CD4-positive, CD25-positive, alpha-beta regulatory T cell (primary cell): ENCODE results near the gene CHST7. TPM values are rescaled to one million over a fixed set of nuclear protein-coding genes. Genes with fewer than 3 reads are reported as not detected.

Source experiments
- ATAC-seq, 2 donors: fragments of 150-1000 bp; cut with Tn5 transposase; one replicate each; pipeline ENCODE4 v1.10.0; 2021; ENCODE audit warnings: low read depth in 2 of 2, moderate number of reproducible peaks in 2 of 2, moderate library complexity in 1 of 2
- DNase-seq, 3 donors: peaks; one replicate each; pipeline versions ENCODE4 v3.0.0 to v3.0.0-alpha.2; 2012 to 2022; ENCODE audit warnings: mixed read lengths in 1 of 3
- H3K27ac ChIP-seq: one replicate; pipeline ENCODE4 v1.7.0; 2013; ENCODE audit warnings: mild to moderate bottlenecking, low read length; ENCODE audit not compliant: insufficient read depth, poor library complexity, severe bottlenecking
- H3K27me3 ChIP-seq: one replicate; pipeline ENCODE4 v1.7.0; 2013; ENCODE audit warnings: low read length; ENCODE audit not compliant: control insufficient read depth, insufficient read depth
- H3K36me3 ChIP-seq: one replicate; pipeline ENCODE4 v1.7.0; 2013; ENCODE audit warnings: mild to moderate bottlenecking, low read length, moderate library complexity; ENCODE audit not compliant: control insufficient read depth, insufficient read depth
- H3K4me1 ChIP-seq: 2 replicates; pipeline ENCODE4 v1.7.0; 2013; ENCODE audit warnings: mild to moderate bottlenecking, low read length; ENCODE audit not compliant: insufficient read depth, control insufficient read depth, poor library complexity, severe bottlenecking
- H3K4me3 ChIP-seq: one replicate; pipeline ENCODE4 v1.7.0; 2013; ENCODE audit warnings: low read depth, mild to moderate bottlenecking, low read length, moderate library complexity
- H3K9me3 ChIP-seq, 2 experiments: 1 replicate in 1 of 2; 2 replicates in 1 of 2; pipeline ENCODE4 v1.7.0; 2013; ENCODE audit warnings: low read length in 2 of 2, mild to moderate bottlenecking in 1 of 2, moderate library complexity in 1 of 2; ENCODE audit not compliant: control insufficient read depth in 2 of 2
- H3K27ac Mint-ChIP-seq, 3 donors: one replicate each; pipeline ENCODE4 v1.8.0; 2020 to 2022; ENCODE audit warnings: mild to moderate bottlenecking in 3 of 3, mixed read lengths in 3 of 3, moderate library complexity in 2 of 3
- H3K27me3 Mint-ChIP-seq: one replicate; pipeline ENCODE4 v1.8.0; 2022; ENCODE audit warnings: mild to moderate bottlenecking, mixed read lengths
- H3K36me3 Mint-ChIP-seq: one replicate; pipeline ENCODE4 v1.8.0; 2020; ENCODE audit warnings: mixed read lengths
- H3K4me1 Mint-ChIP-seq, 4 donors: one replicate each; pipeline ENCODE4 v1.8.0; 2020 to 2022; ENCODE audit warnings: mixed read lengths in 4 of 4, mild to moderate bottlenecking in 1 of 4
- H3K4me3 Mint-ChIP-seq, 4 donors: one replicate each; pipeline ENCODE4 v1.8.0; 2020 to 2022; ENCODE audit warnings: mild to moderate bottlenecking in 4 of 4, mixed read lengths in 4 of 4, moderate library complexity in 3 of 4
- H3K9me3 Mint-ChIP-seq, 7 donors: one replicate each; pipeline ENCODE4 v1.8.0; 2020 to 2022; ENCODE audit warnings: mixed read lengths in 7 of 7, mild to moderate bottlenecking in 3 of 7, moderate library complexity in 2 of 7
- polyA plus RNA-seq, 4 donors: library from polyadenylated mRNA; unstranded; fragments of 300-500 nt; fragmentation: Illumina TruSeq; gene quantifications; one replicate each; pipeline ENCODE4 v1.2.3, GENCODE V29; 2021
- total RNA-seq: library from RNA; stranded (reverse); gene quantifications from one replicate; pipeline ENCODE4 v1.2.3, GENCODE V29; 2022

The CHST7 gene
- total and polyA plus RNA-seq, 5 donors from 2014 or later, result 19.5 to 41.0 (median 35.0) TPM

DNA sequence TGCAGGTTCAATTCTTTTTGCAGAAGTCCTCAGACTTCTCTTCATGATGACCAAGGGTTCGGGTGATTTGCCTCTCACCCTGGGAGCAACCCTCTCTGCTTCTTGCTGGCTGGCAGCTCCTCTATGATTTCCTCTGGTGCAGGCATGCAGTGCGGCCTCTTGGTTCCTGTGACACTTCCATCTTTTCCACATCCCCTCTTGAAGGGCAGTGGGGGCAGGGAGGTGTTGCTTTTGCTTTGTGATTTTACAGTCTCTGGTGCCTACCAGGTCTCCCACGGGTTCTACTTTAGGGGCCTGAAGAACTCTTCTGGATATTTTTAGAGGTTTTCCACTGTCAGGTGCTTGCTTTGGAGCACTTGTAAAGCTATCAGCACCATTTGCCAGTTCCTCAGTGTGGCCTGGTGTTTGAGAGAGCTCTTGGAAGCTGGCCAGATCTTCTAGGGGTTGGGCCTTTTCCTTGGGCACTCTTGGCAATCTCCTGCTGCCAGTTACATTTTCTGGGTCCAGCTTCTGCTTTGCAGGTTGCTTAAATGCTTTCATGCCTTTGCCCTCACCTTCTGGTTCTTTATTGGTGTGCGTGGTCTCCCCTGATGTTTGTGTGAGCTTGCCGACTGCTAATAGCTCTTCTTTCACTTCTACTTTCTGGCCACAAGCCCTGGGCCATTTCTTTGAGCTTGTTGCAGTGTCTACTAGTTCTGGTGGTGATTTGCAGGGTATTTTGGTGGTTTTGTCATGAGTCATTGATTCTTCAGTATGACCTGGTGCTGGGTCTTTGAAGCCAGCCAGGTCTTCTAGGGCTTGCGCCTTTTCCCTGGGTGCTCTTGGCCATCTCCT lies 11.5 kb upstream of the CHST7 start:
- Histone ChIP-seq H3K27ac (no peak overlapping the region), H3K9me3 (no peaks in the 10 kb centered on the region), H3K27me3 (no peaks in the 10 kb centered on the region), H3K36me3 (no peaks in the 10 kb centered on the region), H3K4me1 (no peaks in the 10 kb centered on the region), H3K4me3 (no peak overlapping the region)
- peaks cover 0 to 9% (median 5%) of the 10 kb centered on the region in 4 donors for H3K4me1 Mint-ChIP-seq
- no peak overlapping the region for H3K4me3 Mint-ChIP-seq
- H3K9me3 Mint-ChIP-seq, result no peaks in the 10 kb centered on the region
- DNase-seq, result peak in 1 of 3 donors; percentile 45
- no peaks in the 10 kb centered on the region for H3K27me3 Mint-ChIP-seq
- ATAC-seq, result peak; percentile 47 to 48
- no peaks in the 10 kb centered on the region for H3K36me3 Mint-ChIP-seq
- peak overlapping the region in 2 of 3 donors; percentile 42 to 76 for H3K27ac Mint-ChIP-seq

DNA sequence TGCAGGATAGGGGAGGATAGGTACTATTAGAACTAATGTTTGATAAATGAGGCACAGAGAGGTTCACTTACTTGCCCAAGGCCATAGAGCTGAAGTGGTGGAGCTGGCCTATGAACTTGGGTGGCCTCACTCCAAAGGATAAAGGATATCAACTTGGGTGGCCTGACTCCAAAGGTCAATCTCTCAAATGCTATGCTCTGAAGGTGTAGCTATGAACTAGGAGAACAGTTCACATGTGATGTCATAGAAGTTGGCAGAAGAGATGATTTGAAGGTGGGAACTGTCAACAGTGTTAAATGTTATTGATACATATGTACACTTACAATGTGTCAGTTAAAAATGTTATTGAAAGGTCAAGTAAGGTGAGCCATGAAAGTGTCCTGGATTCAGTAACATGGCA lies 6.2 kb upstream of the CHST7 start:
- H3K27me3 Mint-ChIP-seq, result no peaks in the 10 kb centered on the region
- Histone ChIP-seq H3K36me3 (no peaks in the 10 kb centered on the region), H3K9me3 (no peaks in the 10 kb centered on the region), H3K4me1 (peaks cover 11% of the 10 kb centered on the region), H3K27me3 (no peaks in the 10 kb centered on the region), H3K4me3 (no peak overlapping the region), H3K27ac (no peak overlapping the region)
- H3K27ac Mint-ChIP-seq, result peak overlapping the region in 1 of 3 donors; percentile 71
- H3K4me3 Mint-ChIP-seq, result no peak overlapping the region
- no peaks in the 10 kb centered on the region for H3K36me3 Mint-ChIP-seq
- DNase-seq (no peak), ATAC-seq (no peak)
- no peaks in the 10 kb centered on the region for H3K9me3 Mint-ChIP-seq
- H3K4me1 Mint-ChIP-seq, result peaks cover 4 to 11% (median 8%) of the 10 kb centered on the region in 4 donors

DNA sequence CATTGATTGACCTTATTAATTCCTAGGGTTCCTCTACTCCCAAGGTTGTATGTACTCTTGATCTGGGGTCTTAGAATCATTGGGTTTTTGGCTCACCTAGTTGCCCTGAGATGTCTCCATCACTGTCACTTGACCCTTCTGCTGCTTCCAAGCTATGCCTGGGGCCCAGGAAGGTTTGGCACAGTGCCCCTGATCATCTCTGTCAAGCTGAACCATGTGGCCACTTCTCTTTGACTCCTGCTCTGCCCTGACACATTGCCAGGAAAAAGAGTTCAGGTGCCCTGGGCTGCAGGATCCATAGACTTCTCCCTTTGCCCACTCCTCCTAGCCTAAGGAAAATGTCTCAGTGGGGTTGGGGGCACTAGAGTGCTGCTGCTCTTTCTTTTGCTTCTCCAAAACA lies 3.9 kb upstream of the CHST7 start:
- no peaks in the 10 kb centered on the region for H3K9me3 ChIP-seq
- no peaks in the 10 kb centered on the region for H3K27me3 ChIP-seq
- ATAC-seq (no peak), DNase-seq (no peak)
- H3K4me1 ChIP-seq, result peaks cover 22% of the 10 kb centered on the region
- no peak overlapping the region for H3K27ac ChIP-seq
- H3K27me3 Mint-ChIP-seq, result no peaks in the 10 kb centered on the region
- H3K4me3 ChIP-seq, result no peak overlapping the region
- no peaks in the 10 kb centered on the region for H3K9me3 Mint-ChIP-seq
- no peaks in the 10 kb centered on the region for H3K36me3 ChIP-seq
- peaks cover 0 to 16% (median 12%) of the 10 kb centered on the region in 4 donors for H3K4me1 Mint-ChIP-seq
- no peak overlapping the region for H3K4me3 Mint-ChIP-seq
- no peak overlapping the region for H3K27ac Mint-ChIP-seq
- H3K36me3 Mint-ChIP-seq, result no peaks in the 10 kb centered on the region

GRCh38 chrX:46571423-46572339 lies 1.9 kb upstream of the CHST7 start:
- Histone ChIP-seq H3K4me3 (peak overlapping the region; percentile 77), H3K27me3 (no peaks in the 10 kb centered on the region), H3K4me1 (peaks cover 28% of the 10 kb centered on the region), H3K36me3 (no peaks in the 10 kb centered on the region), H3K9me3 (no peaks in the 10 kb centered on the region), H3K27ac (peak overlapping the region; percentile 86)
- no peaks in the 10 kb centered on the region for H3K36me3 Mint-ChIP-seq
- ATAC-seq, result no peak
- peak overlapping the region; percentile 21 to 89 (median 82) for H3K4me3 Mint-ChIP-seq
- H3K27me3 Mint-ChIP-seq, result no peaks in the 10 kb centered on the region
- H3K9me3 Mint-ChIP-seq, result no peaks in the 10 kb centered on the region
- no peak for DNase-seq
- peak overlapping the region; percentile 57 to 95 (median 87) for H3K27ac Mint-ChIP-seq
- H3K4me1 Mint-ChIP-seq, result peaks cover 0 to 28% (median 14%) of the 10 kb centered on the region in 4 donors

GRCh38 chrX:46572340-46572936 lies 1.1 kb upstream of the CHST7 start:
- Mint-ChIP-seq H3K4me1 (peaks cover 4 to 34% (median 18%) of the 10 kb centered on the region in 4 donors), H3K27me3 (no peaks in the 10 kb centered on the region), H3K9me3 (no peaks in the 10 kb centered on the region), H3K27ac (peak overlapping the region; percentile 57 to 95 (median 87)), H3K36me3 (peaks cover 4% of the 10 kb centered on the region), H3K4me3 (peak overlapping the region; percentile 75 to 91 (median 88))
- peak; percentile 21 for ATAC-seq
- Histone ChIP-seq H3K27me3 (no peaks in the 10 kb centered on the region), H3K36me3 (no peaks in the 10 kb centered on the region), H3K4me3 (peak overlapping the region; percentile 77), H3K9me3 (no peaks in the 10 kb centered on the region), H3K27ac (peak overlapping the region; percentile 86), H3K4me1 (peaks cover 32% of the 10 kb centered on the region)
- DNase-seq, result peak; percentile 10 to 70 (median 48)

DNA sequence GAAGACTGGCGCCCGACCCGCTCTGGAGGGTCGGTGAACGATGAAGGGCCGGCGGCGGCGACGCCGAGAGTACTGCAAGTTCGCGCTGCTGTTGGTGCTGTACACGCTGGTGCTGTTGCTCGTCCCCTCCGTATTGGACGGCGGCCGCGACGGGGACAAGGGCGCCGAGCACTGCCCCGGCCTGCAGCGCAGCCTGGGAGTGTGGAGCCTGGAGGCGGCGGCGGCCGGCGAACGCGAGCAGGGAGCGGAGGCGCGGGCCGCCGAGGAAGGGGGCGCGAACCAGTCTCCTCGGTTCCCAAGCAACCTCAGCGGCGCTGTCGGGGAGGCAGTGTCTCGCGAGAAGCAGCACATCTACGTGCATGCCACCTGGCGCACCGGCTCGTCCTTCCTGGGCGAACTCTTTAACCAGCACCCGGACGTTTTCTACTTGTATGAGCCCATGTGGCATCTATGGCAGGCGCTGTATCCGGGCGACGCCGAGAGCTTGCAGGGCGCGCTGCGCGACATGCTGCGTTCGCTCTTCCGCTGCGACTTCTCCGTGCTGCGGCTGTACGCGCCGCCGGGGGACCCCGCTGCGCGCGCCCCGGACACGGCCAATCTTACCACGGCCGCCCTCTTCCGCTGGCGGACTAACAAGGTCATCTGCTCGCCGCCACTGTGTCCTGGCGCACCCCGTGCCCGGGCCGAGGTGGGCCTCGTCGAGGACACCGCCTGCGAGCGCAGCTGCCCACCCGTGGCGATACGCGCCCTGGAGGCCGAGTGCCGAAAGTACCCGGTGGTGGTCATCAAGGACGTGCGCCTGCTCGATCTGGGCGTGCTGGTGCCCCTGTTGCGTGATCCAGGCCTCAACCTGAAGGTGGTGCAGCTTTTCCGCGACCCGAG lies 568 bp downstream of the CHST7 start:
- Histone ChIP-seq H3K36me3 (no peaks in the 10 kb centered on the region), H3K4me3 (no peak overlapping the region), H3K4me1 (peaks cover 48% of the 10 kb centered on the region), H3K27me3 (no peaks in the 10 kb centered on the region), H3K9me3 (no peaks in the 10 kb centered on the region), H3K27ac (peak overlapping the region; percentile 86)
- H3K9me3 Mint-ChIP-seq, result no peaks in the 10 kb centered on the region
- peaks cover 9% of the 10 kb centered on the region for H3K36me3 Mint-ChIP-seq
- H3K4me3 Mint-ChIP-seq, result peak overlapping the region; percentile 75 to 91 (median 88)
- peak; percentile 69 to 70 for ATAC-seq
- H3K27ac Mint-ChIP-seq, result peak overlapping the region in 2 of 3 donors; percentile 51 to 57
- DNase-seq, result peak; percentile 70 to 89 (median 83)
- no peaks in the 10 kb centered on the region for H3K27me3 Mint-ChIP-seq
- H3K4me1 Mint-ChIP-seq, result peaks cover 4 to 51% (median 24%) of the 10 kb centered on the region in 4 donors
